SJSA1 (cell line): ENCODE data around the gene C1QTNF3. TPM values are rescaled to one million over a fixed set of nuclear protein-coding genes. Genes with fewer than 3 reads are reported as not detected.
"Not testable (repeated sequence)": the region's sequence is repeated elsewhere in the genome, so short reads cannot be mapped to it uniquely, and the experiment has no call there.

Source experiments
- DNase-seq, 2 experiments: peaks; one replicate each; pipeline ENCODE4 v3.0.0-alpha.2; 2015 to 2020; ENCODE audit warnings: low spot score in 2 of 2, low read depth in 1 of 2
- H3K27ac ChIP-seq: fragments of 250-450 bp; sonication (Bioruptor Pico); 2 replicates; pipeline ENCODE4 v1.5.1; 2020; ENCODE audit warnings: mild to moderate bottlenecking, moderate library complexity
- H3K27me3 ChIP-seq: fragments of 250-450 bp; sonication (Bioruptor Pico); replicated peaks from 2 replicates; pipeline ENCODE4 v1.5.1; 2020; ENCODE audit warnings: mild to moderate bottlenecking, moderate library complexity
- H3K36me3 ChIP-seq: fragments of 250-450 bp; sonication (Bioruptor Pico); 2 replicates; pipeline ENCODE4 v1.5.1; 2020; ENCODE audit warnings: mild to moderate bottlenecking
- H3K4me1 ChIP-seq: fragments of 250-450 bp; sonication (Bioruptor Pico); replicated peaks from 2 replicates; pipeline ENCODE4 v1.6.1; 2021; ENCODE audit warnings: mild to moderate bottlenecking
- H3K4me3 ChIP-seq: fragments of 250-450 bp; sonication (Bioruptor Pico); 2 replicates; pipeline ENCODE4 v1.5.1; 2020; ENCODE audit warnings: mild to moderate bottlenecking
- H3K9me3 ChIP-seq: fragments of 250-450 bp; sonication (Bioruptor Pico); replicated peaks from 2 replicates; pipeline ENCODE4 v1.5.1; 2020; ENCODE audit warnings: mild to moderate bottlenecking
- total RNA-seq: library from RNA; depleted of rRNA; stranded (reverse); fragments of >200 nt; shearing (Covaris generic); gene quantifications from 2 replicates; pipeline ENCODE4 v1.2.3, GENCODE V29; 2014

C1QTNF3 gene
- total RNA-seq, 1 experiment from 2014 or later: 0.24 TPM

GRCh38 chr5:34026089-34026761 lies 16.8 kb downstream of the C1QTNF3 start:
- Histone ChIP-seq H3K9me3 (no peaks in the 10 kb centered on the region), H3K27ac (no peak overlapping the region), H3K4me1 (no peaks in the 10 kb centered on the region), H3K4me3 (no peak overlapping the region), H3K36me3 (no peaks in the 10 kb centered on the region), H3K27me3 (no peaks in the 10 kb centered on the region)
- DNase-seq: no peak

GRCh38 chr5:34022121-34022705 lies 20.8 kb downstream of the C1QTNF3 start:
- Histone ChIP-seq H3K27me3 (no peaks in the 10 kb centered on the region), H3K27ac (no peak overlapping the region), H3K36me3 (no peaks in the 10 kb centered on the region), H3K9me3 (no peaks in the 10 kb centered on the region), H3K4me3 (no peak overlapping the region), H3K4me1 (no peaks in the 10 kb centered on the region)
- no peak for DNase-seq

GRCh38 chr5:34021334-34021733 lies 21.7 kb downstream of the C1QTNF3 start:
- H3K36me3 ChIP-seq: no peaks in the 10 kb centered on the region
- DNase-seq: no peak
- no peaks in the 10 kb centered on the region for H3K4me1 ChIP-seq
- no peak overlapping the region for H3K4me3 ChIP-seq
- no peak overlapping the region for H3K27ac ChIP-seq
- no peaks in the 10 kb centered on the region for H3K9me3 ChIP-seq
- H3K27me3 ChIP-seq: no peaks in the 10 kb centered on the region

- DNase-seq: no peak
- no peak overlapping the region for H3K27ac ChIP-seq
- H3K9me3 ChIP-seq: no peaks in the 10 kb centered on the region
- no peak overlapping the region for H3K4me3 ChIP-seq
- no peaks in the 10 kb centered on the region for H3K27me3 ChIP-seq
- no peaks in the 10 kb centered on the region for H3K36me3 ChIP-seq
- H3K4me1 ChIP-seq: no peaks in the 10 kb centered on the region
Measured at GRCh38 chr5:34020726-34021125, 22.3 kb downstream of the C1QTNF3 start.

GRCh38 chr5:34017254-34017653 lies 25.8 kb downstream of the C1QTNF3 start:
- H3K4me1 ChIP-seq: no peaks in the 10 kb centered on the region
- H3K4me3 ChIP-seq: no peak overlapping the region
- DNase-seq: no peak
- no peak overlapping the region for H3K27ac ChIP-seq
- no peaks in the 10 kb centered on the region for H3K36me3 ChIP-seq
- H3K9me3 ChIP-seq: no peaks in the 10 kb centered on the region
- H3K27me3 ChIP-seq: no peaks in the 10 kb centered on the region

GRCh38 chr5:34016750-34017149 lies 26.3 kb downstream of the C1QTNF3 start:
- no peaks in the 10 kb centered on the region for H3K9me3 ChIP-seq
- H3K4me1 ChIP-seq: no peaks in the 10 kb centered on the region
- H3K4me3 ChIP-seq: no peak overlapping the region
- H3K27ac ChIP-seq: no peak overlapping the region
- no peak for DNase-seq
- no peaks in the 10 kb centered on the region for H3K36me3 ChIP-seq
- no peaks in the 10 kb centered on the region for H3K27me3 ChIP-seq

- Histone ChIP-seq H3K27ac (no peak overlapping the region), H3K9me3 (no peaks in the 10 kb centered on the region), H3K27me3 (no peaks in the 10 kb centered on the region), H3K4me3 (no peak overlapping the region), H3K4me1 (no peaks in the 10 kb centered on the region), H3K36me3 (no peaks in the 10 kb centered on the region)
- no peak for DNase-seq
Measured at GRCh38 chr5:34016222-34016621, 26.8 kb downstream of the C1QTNF3 start.

- Histone ChIP-seq H3K9me3 (no peaks in the 10 kb centered on the region), H3K4me3 (no peak overlapping the region), H3K36me3 (no peaks in the 10 kb centered on the region), H3K27ac (no peak overlapping the region), H3K27me3 (no peaks in the 10 kb centered on the region), H3K4me1 (no peaks in the 10 kb centered on the region)
- DNase-seq: no peak
Measured at GRCh38 chr5:34015120-34015822, 27.7 kb downstream of the C1QTNF3 start.

GRCh38 chr5:34014626-34015025 lies 28.4 kb downstream of the C1QTNF3 start:
- H3K27ac ChIP-seq: no peak overlapping the region
- H3K4me3 ChIP-seq: no peak overlapping the region
- no peaks in the 10 kb centered on the region for H3K9me3 ChIP-seq
- no peaks in the 10 kb centered on the region for H3K4me1 ChIP-seq
- no peak for DNase-seq
- H3K36me3 ChIP-seq: no peaks in the 10 kb centered on the region
- no peaks in the 10 kb centered on the region for H3K27me3 ChIP-seq

GRCh38 chr5:34013547-34013946 lies 29.5 kb downstream of the C1QTNF3 start:
- Histone ChIP-seq H3K4me1 (0 out of 2 replicates have a peak, but pooled peaks cover 3% of the 10 kb centered on the region), H3K9me3 (no peaks in the 10 kb centered on the region), H3K27ac (no peak overlapping the region), H3K27me3 (no peaks in the 10 kb centered on the region), H3K4me3 (no peak overlapping the region), H3K36me3 (no peaks in the 10 kb centered on the region)
- DNase-seq: no peak

- DNase-seq: no peak
- H3K27ac ChIP-seq: no peak overlapping the region
- H3K4me3 ChIP-seq: no peak overlapping the region
- 0 out of 2 replicates have a peak, but pooled peaks cover 3% of the 10 kb centered on the region for H3K4me1 ChIP-seq
- no peaks in the 10 kb centered on the region for H3K9me3 ChIP-seq
- H3K27me3 ChIP-seq: no peaks in the 10 kb centered on the region
- no peaks in the 10 kb centered on the region for H3K36me3 ChIP-seq
Measured at GRCh38 chr5:34012791-34013190, 30.2 kb downstream of the C1QTNF3 start.

GRCh38 chr5:34011536-34011935 lies 31.5 kb downstream of the C1QTNF3 start:
- DNase-seq: no peak
- H3K36me3 ChIP-seq: no peaks in the 10 kb centered on the region
- H3K9me3 ChIP-seq: no peaks in the 10 kb centered on the region
- H3K27me3 ChIP-seq: no peaks in the 10 kb centered on the region
- H3K4me1 ChIP-seq: 0 out of 2 replicates have a peak, but pooled peaks cover 9% of the 10 kb centered on the region
- H3K4me3 ChIP-seq: no peak overlapping the region
- no peak overlapping the region for H3K27ac ChIP-seq

GRCh38 chr5:34010146-34010545 lies 32.9 kb downstream of the C1QTNF3 start:
- not testable (repeated sequence) for H3K4me1 ChIP-seq, DNase-seq, H3K36me3 ChIP-seq, H3K4me3 ChIP-seq, H3K27me3 ChIP-seq, H3K9me3 ChIP-seq, H3K27ac ChIP-seq

- Histone ChIP-seq H3K4me3 (no peak overlapping the region), H3K27me3 (no peaks in the 10 kb centered on the region), H3K4me1 (0 out of 2 replicates have a peak, but pooled peaks cover 9% of the 10 kb centered on the region), H3K36me3 (no peaks in the 10 kb centered on the region), H3K27ac (no peak overlapping the region), H3K9me3 (no peaks in the 10 kb centered on the region)
- DNase-seq: no peak
Measured at GRCh38 chr5:34009610-34010009, 33.4 kb downstream of the C1QTNF3 start.
